NCI-H2107 treated with DMSO at 0.1 percent for 48 hours (cell line): ENCODE data around the gene OTOP2.
"Not testable (repeated sequence)": the region's sequence is repeated elsewhere in the genome, so short reads cannot be mapped to it uniquely, and the experiment has no call there.

Source experiments
- DNase-seq: peaks from one replicate; lab custom pipeline; 2025; ENCODE audit not compliant: unreplicated experiment; lab: John Stamatoyannopoulos, UW

The OTOP2 gene

GRCh38 chr17:74951680-74952421 is 27.8 kb downstream of the OTOP2 start:
- DNase-seq: no peak

- no peak for DNase-seq
Measured at GRCh38 chr17:74952431-74953133, 28.5 kb downstream of the OTOP2 start.

- DNase-seq: no peak
Measured at GRCh38 chr17:74953134-74953687, 29.1 kb downstream of the OTOP2 start.

GRCh38 chr17:74954115-74954514 is 30.0 kb downstream of the OTOP2 start:
- DNase-seq: no peak

- DNase-seq: no peak
Measured at GRCh38 chr17:74954665-74955421, 30.8 kb downstream of the OTOP2 start.

GRCh38 chr17:74956093-74956492 is 32.0 kb downstream of the OTOP2 start:
- no peak for DNase-seq

- DNase-seq: no peak
Measured at GRCh38 chr17:74957935-74958740, 34.1 kb downstream of the OTOP2 start.

GRCh38 chr17:74959826-74960515 is 35.9 kb downstream of the OTOP2 start:
- DNase-seq: no peak

GRCh38 chr17:74960570-74961342 is 36.7 kb downstream of the OTOP2 start:
- DNase-seq: no peak

- DNase-seq: peak; percentile 84
Measured at GRCh38 chr17:74961657-74962350, 37.7 kb downstream of the OTOP2 start.

- DNase-seq: no peak
Measured at GRCh38 chr17:74962622-74963394, 38.7 kb downstream of the OTOP2 start.

GRCh38 chr17:74963656-74964055 is 39.6 kb downstream of the OTOP2 start:
- DNase-seq: no peak

- DNase-seq: no peak
Measured at GRCh38 chr17:74964246-74964761, 40.2 kb downstream of the OTOP2 start.

GRCh38 chr17:74964988-74965622 is 41.0 kb downstream of the OTOP2 start:
- no peak for DNase-seq

- DNase-seq: no peak
Measured at GRCh38 chr17:74968361-74968780, 44.3 kb downstream of the OTOP2 start.

GRCh38 chr17:74969501-74969900 is 45.4 kb downstream of the OTOP2 start:
- DNase-seq: not testable (repeated sequence)

- no peak for DNase-seq
Measured at GRCh38 chr17:74970395-74970794, 46.3 kb downstream of the OTOP2 start.
